HEK293T (cell line): Measurements from ENCODE around the gene MECR.

Experiments
- BHLHE40 ChIP-seq: fragments of 450-650 bp; IDR thresholded peaks from 2 replicates; pipeline ENCODE4 v1.6.1; 2016; ENCODE audit warnings: mild to moderate bottlenecking, moderate library complexity, borderline replicate concordance
- ELF4 ChIP-seq: fragments of 450-650 bp; IDR thresholded peaks from 2 replicates; pipeline ENCODE4 v1.6.1; 2017; ENCODE audit warnings: antibody characterized with exemption
- SP1 ChIP-seq: fragments of 450-650 bp; IDR thresholded peaks from 2 replicates; pipeline ENCODE4 v1.6.1; 2017
- TARDBP ChIP-seq: fragments of 450-650 bp; IDR thresholded peaks from 2 replicates; pipeline ENCODE4 v1.6.1; 2016

DNA sequence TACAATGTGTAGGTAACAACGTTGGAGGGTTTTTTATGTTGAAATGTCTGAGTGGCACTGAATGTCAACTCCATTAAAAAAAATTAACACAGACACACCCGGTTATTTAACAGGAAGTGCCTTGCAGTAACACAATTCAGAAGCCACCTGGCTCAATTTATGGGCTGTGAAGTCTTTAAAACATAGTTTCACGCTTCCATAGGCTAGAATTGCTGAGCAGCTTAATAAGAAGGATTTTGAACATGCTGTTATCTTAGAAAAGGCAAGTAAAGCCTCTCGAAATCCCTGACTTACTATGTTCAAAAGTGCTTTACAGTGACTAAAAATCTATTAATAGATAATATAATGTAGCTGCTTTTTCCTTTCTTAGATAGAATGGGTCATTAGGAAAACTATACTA, 68.7 kb downstream of the MECR start:
- TF ChIP-seq SP1 (no peak), BHLHE40 (no peak), ELF4 (no peak), TARDBP (no peak)
